Parathyroid adenoma (tissue), 2 donors: ENCODE results near the gene CLDN20.
"Not testable (repeated sequence)": the region's sequence is repeated elsewhere in the genome, so short reads cannot be mapped to it uniquely, and the experiment has no call there.

Experiments used
- H2AFZ ChIP-seq: fragments of 300-600 bp; sonication (generic); one replicate; pipeline ENCODE4 v1.7.0; 2017; ENCODE audit warnings: antibody characterized with exemption, mild to moderate bottlenecking
- H3K27ac ChIP-seq: fragments of 300-600 bp; sonication (generic); one replicate; pipeline ENCODE4 v1.7.0; 2017
- H3K27me3 ChIP-seq: fragments of 300-600 bp; sonication (generic); one replicate; pipeline ENCODE4 v1.7.0; 2017; ENCODE audit warnings: low read length; ENCODE audit not compliant: control insufficient read depth, insufficient read depth
- H3K36me3 ChIP-seq: fragments of 300-600 bp; sonication (generic); one replicate; pipeline ENCODE4 v1.7.0; 2017; ENCODE audit warnings: low read length; ENCODE audit not compliant: control insufficient read depth, insufficient read depth
- H3K4me1 ChIP-seq: fragments of 300-600 bp; sonication (generic); one replicate; pipeline ENCODE4 v1.7.0; 2017; ENCODE audit warnings: control low read depth
- H3K4me2 ChIP-seq: fragments of 300-600 bp; sonication (generic); one replicate; pipeline ENCODE4 v1.7.0; 2017; ENCODE audit warnings: low read length
- H3K4me3 ChIP-seq: fragments of 300-600 bp; sonication (generic); one replicate; pipeline ENCODE4 v1.7.0; 2017; ENCODE audit warnings: low read depth, low read length
- H3K79me2 ChIP-seq: fragments of 300-600 bp; sonication (generic); one replicate; pipeline ENCODE4 v1.7.0; 2017; ENCODE audit warnings: control low read depth
- H3K9ac ChIP-seq: fragments of 300-600 bp; sonication (generic); one replicate; pipeline ENCODE4 v1.7.0; 2017; ENCODE audit warnings: mild to moderate bottlenecking
- H3K9me3 ChIP-seq: fragments of 300-600 bp; sonication (generic); one replicate; pipeline ENCODE4 v1.7.0; 2017; ENCODE audit warnings: low read length; ENCODE audit not compliant: control insufficient read depth
- CTCF ChIP-seq: fragments of 300-600 bp; sonication (generic); IDR thresholded peaks from one replicate; pipeline ENCODE4 v1.7.0; 2017; ENCODE audit warnings: antibody characterized with exemption, mild to moderate bottlenecking
- donor health status: primary hyperparathyroidism.

CLDN20 gene

DNA sequence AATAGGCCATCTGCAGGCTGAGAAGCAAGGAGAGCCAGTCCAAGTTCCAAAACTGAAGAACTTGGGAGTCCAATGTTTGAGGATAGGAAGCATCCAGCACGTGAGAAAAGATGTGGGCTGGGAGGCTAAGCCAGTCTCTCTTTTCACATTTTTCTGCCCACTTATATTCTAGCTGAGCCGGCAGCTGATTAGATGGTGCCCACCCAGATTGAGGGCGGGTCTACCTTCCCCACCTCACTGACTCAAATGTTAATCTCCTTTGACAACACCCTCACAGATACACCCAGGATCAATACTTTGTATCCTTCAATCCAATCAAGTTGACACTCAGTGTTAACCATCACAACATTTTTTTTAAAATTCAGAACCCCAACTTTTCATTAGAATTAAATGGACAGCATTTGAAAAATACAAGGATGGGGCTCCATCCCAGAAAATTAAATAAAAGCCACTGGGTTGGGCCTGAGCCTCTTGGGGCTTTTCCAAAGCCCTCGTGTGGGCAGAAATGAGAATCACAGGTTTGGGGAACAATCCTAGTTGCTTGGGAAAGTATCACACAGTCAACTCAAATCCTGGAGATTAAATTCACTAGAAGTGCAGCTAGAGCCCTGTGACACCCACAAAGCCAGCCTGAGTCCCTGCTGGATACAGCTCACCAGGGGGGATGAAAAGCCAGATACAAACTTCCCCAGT, 2.2 kb downstream of the CLDN20 start:
- Histone ChIP-seq H2AFZ (no peak overlapping the region), H3K4me1 (no peaks in the 10 kb centered on the region), H3K27ac (no peak overlapping the region), H3K9ac (no peak overlapping the region), H3K4me2 (no peak overlapping the region), H3K4me3 (no peak overlapping the region), H3K27me3 (no peaks in the 10 kb centered on the region), H3K9me3 (no peaks in the 10 kb centered on the region), H3K79me2 (no peaks in the 10 kb centered on the region), H3K36me3 (no peaks in the 10 kb centered on the region)
- TF ChIP-seq CTCF, result no peak

- Histone ChIP-seq H3K27me3 (no peaks in the 10 kb centered on the region), H3K4me3 (no peak overlapping the region), H3K79me2 (no peaks in the 10 kb centered on the region), H3K9ac (no peak overlapping the region), H3K36me3 (no peaks in the 10 kb centered on the region), H3K9me3 (no peaks in the 10 kb centered on the region), H3K4me1 (no peaks in the 10 kb centered on the region), H3K27ac (no peak overlapping the region), H3K4me2 (no peak overlapping the region), H2AFZ (no peak overlapping the region)
- no peak for TF ChIP-seq CTCF
Observed at GRCh38 chr6:155267411-155267810, 3.6 kb downstream of the CLDN20 start.

- H3K27me3 ChIP-seq, H3K36me3 ChIP-seq, H3K4me2 ChIP-seq, H3K4me3 ChIP-seq, H2AFZ ChIP-seq, H3K4me1 ChIP-seq, H3K79me2 ChIP-seq, H3K9me3 ChIP-seq, H3K27ac ChIP-seq, H3K9ac ChIP-seq: not testable (repeated sequence)
- peak; percentile 22 for TF ChIP-seq CTCF
Observed at GRCh38 chr6:155268088-155268867, 4.5 kb downstream of the CLDN20 start.

DNA sequence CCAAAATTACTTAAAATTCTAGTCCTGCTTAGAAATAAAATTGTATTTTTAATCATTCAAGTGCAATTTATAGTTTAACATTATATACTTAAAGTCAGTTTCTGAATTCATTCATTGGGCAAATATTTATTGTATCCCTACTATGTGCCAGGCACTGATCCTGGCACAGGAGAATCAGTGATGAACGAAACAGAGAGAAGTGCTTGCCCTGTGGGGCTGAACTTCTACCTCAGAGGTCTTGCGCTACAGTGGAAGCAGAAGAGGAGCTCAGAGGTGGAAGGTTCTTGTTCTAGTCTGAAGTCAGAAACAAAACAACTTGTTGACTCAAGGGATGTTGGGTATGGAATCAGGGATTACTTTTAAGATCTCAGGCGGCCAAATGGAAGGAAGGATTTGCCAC, 6.0 kb downstream of the CLDN20 start:
- Histone ChIP-seq H3K9ac (no peak overlapping the region), H3K79me2 (no peaks in the 10 kb centered on the region), H3K36me3 (no peaks in the 10 kb centered on the region), H3K4me3 (no peak overlapping the region), H3K27ac (no peak overlapping the region), H3K4me1 (no peaks in the 10 kb centered on the region), H3K27me3 (no peaks in the 10 kb centered on the region), H2AFZ (no peak overlapping the region), H3K4me2 (no peak overlapping the region), H3K9me3 (no peaks in the 10 kb centered on the region)
- no peak for TF ChIP-seq CTCF
